Naive thymus-derived CD4-positive, alpha-beta T cell (primary cell): ENCODE results near the gene COMMD9. TPM values are rescaled to one million over a fixed set of nuclear protein-coding genes. Genes with fewer than 3 reads are reported as not detected.

Experiments
- ATAC-seq: fragments of 150-1000 bp; cut with Tn5 transposase; 2 replicates; pipeline ENCODE4 v1.10.0; 2021; ENCODE audit warnings: mild to moderate bottlenecking, moderate library complexity
- CTCF ChIA-PET: fragments of 350-600 bp; sonication (Branson Sonifier 250); formaldehyde crosslinking; loops from one replicate; lab custom pipeline; 2021; ENCODE audit warnings: antibody characterized with exemption; lab: Charles Lee
- POLR2A ChIA-PET: fragments of 350-600 bp; sonication (Branson Sonifier 250); formaldehyde crosslinking; loops from one replicate; lab custom pipeline; 2021; ENCODE audit warnings: antibody characterized with exemption, inconsistent platforms; lab: Charles Lee
- DNase-seq, 9 donors: peaks; one replicate each; pipeline versions ENCODE4 v3.0.0 to v3.0.0-alpha.2; 2020 to 2022; ENCODE audit warnings: mixed read lengths in 1 of 9
- H3K27ac ChIP-seq: one replicate; pipeline ENCODE4 v1.7.0; 2013; ENCODE audit warnings: mild to moderate bottlenecking, low read depth, low read length, moderate library complexity
- H3K27me3 ChIP-seq, 2 donors: one replicate each; pipeline ENCODE4 v1.7.0; 2013; ENCODE audit warnings: low read length in 2 of 2, mild to moderate bottlenecking in 2 of 2, moderate library complexity in 2 of 2; ENCODE audit not compliant: control insufficient read depth in 2 of 2, insufficient read depth in 2 of 2
- H3K36me3 ChIP-seq, 3 experiments: 1 replicate in 2 of 3; 2 replicates in 1 of 3; pipeline ENCODE4 v1.7.0; 2013; ENCODE audit warnings: low read length in 3 of 3, mild to moderate bottlenecking in 3 of 3, moderate library complexity in 1 of 3; ENCODE audit not compliant: insufficient read depth in 3 of 3, control insufficient read depth in 2 of 3
- H3K4me1 ChIP-seq, 2 donors: one replicate each; pipeline ENCODE4 v1.7.0; 2013; ENCODE audit warnings: low read length in 2 of 2, mild to moderate bottlenecking in 2 of 2, moderate library complexity in 1 of 2; ENCODE audit not compliant: control insufficient read depth in 2 of 2, insufficient read depth in 2 of 2
- H3K4me3 ChIP-seq: 2 replicates; pipeline ENCODE4 v1.7.0; 2013; ENCODE audit warnings: mild to moderate bottlenecking, low read length
- H3K9me3 ChIP-seq, 3 experiments: 1 replicate in 2 of 3; 2 replicates in 1 of 3; pipeline ENCODE4 v1.7.0; 2013; ENCODE audit warnings: low read length in 3 of 3; ENCODE audit not compliant: control insufficient read depth in 2 of 3
- H3K27ac Mint-ChIP-seq, 9 donors: one replicate each; pipeline ENCODE4 v1.8.0; 2020 to 2022; ENCODE audit warnings: mixed read lengths in 9 of 9, mild to moderate bottlenecking in 8 of 9, moderate library complexity in 5 of 9, inconsistent platforms in 2 of 9
- H3K27me3 Mint-ChIP-seq, 5 donors: one replicate each; pipeline ENCODE4 v1.8.0; 2021 to 2022; ENCODE audit warnings: mixed read lengths in 5 of 5, mild to moderate bottlenecking in 1 of 5
- H3K36me3 Mint-ChIP-seq, 5 donors: one replicate each; pipeline ENCODE4 v1.8.0; 2020 to 2022; ENCODE audit warnings: mixed read lengths in 5 of 5, mild to moderate bottlenecking in 3 of 5, inconsistent platforms in 1 of 5
- H3K4me1 Mint-ChIP-seq, 7 donors: one replicate each; pipeline ENCODE4 v1.8.0; 2020 to 2022; ENCODE audit warnings: mixed read lengths in 7 of 7, mild to moderate bottlenecking in 3 of 7, inconsistent platforms in 1 of 7
- H3K4me3 Mint-ChIP-seq, 10 donors: one replicate each; pipeline ENCODE4 v1.8.0; 2020 to 2022; ENCODE audit warnings: mild to moderate bottlenecking in 10 of 10, mixed read lengths in 10 of 10, moderate library complexity in 6 of 10, inconsistent platforms in 2 of 10
- H3K9me3 Mint-ChIP-seq, 11 donors: one replicate each; pipeline ENCODE4 v1.8.0; 2020 to 2022; ENCODE audit warnings: mixed read lengths in 11 of 11, mild to moderate bottlenecking in 4 of 11, inconsistent platforms in 1 of 11, moderate library complexity in 1 of 11
- intact Hi-C, 2 donors: fragments of 100-400 bp; cut with micrococcal nuclease; formaldehyde crosslinking; loops; one replicate each; pipeline ENCODE4 v1.15.1; 2023
- polyA plus RNA-seq, 2 donors: library from polyadenylated mRNA; unstranded; fragments of 300-500 nt; fragmentation: Illumina TruSeq; gene quantifications; one replicate each; pipeline ENCODE4 v1.2.3, GENCODE V29; 2021
- total RNA-seq, 6 experiments: library from RNA in 5 of 6; stranded (reverse) in 5 of 6; gene quantifications; 1 replicate in 5 of 6; 2 replicates in 1 of 6; pipeline ENCODE4 v1.2.3 and lab custom pipeline; 2021 to 2026

Gene COMMD9
- total and polyA plus RNA-seq, 7 experiments from 2014 or later, result 42.6 to 86.1 (median 49.5) TPM

GRCh38 chr11:36251823-36252222 lies 37.4 kb downstream of the COMMD9 start:
- DNase-seq (no peak), ATAC-seq (no peak)
- no peak overlapping the region for H3K27ac Mint-ChIP-seq
- POLR2A ChIA-PET, result no interaction called here
- Histone ChIP-seq H3K27ac (no peak overlapping the region), H3K36me3 (no peaks in the 10 kb centered on the region), H3K4me1 (no peaks in the 10 kb centered on the region), H3K4me3 (no peak overlapping the region), H3K27me3 (no peaks in the 10 kb centered on the region), H3K9me3 (no peaks in the 10 kb centered on the region)
- H3K36me3 Mint-ChIP-seq, result no peaks in the 10 kb centered on the region
- H3K4me3 Mint-ChIP-seq, result no peak overlapping the region
- intact Hi-C loops, result no loop called here
- CTCF ChIA-PET, result no interaction called here
- H3K9me3 Mint-ChIP-seq, result peaks cover 0 to 8% (median 0%) of the 10 kb centered on the region in 11 donors
- H3K27me3 Mint-ChIP-seq, result peaks cover 15 to 42% (median 34%) of the 10 kb centered on the region in 5 donors
- no peaks in the 10 kb centered on the region for H3K4me1 Mint-ChIP-seq

- no peak overlapping the region for H3K4me3 Mint-ChIP-seq
- Histone ChIP-seq H3K27ac (no peak overlapping the region), H3K4me3 (no peak overlapping the region), H3K36me3 (no peaks in the 10 kb centered on the region), H3K9me3 (no peaks in the 10 kb centered on the region), H3K27me3 (no peaks in the 10 kb centered on the region), H3K4me1 (no peaks in the 10 kb centered on the region)
- ChIA-PET POLR2A (no interaction called here), CTCF (no interaction called here)
- H3K27me3 Mint-ChIP-seq, result peaks cover 18 to 56% (median 52%) of the 10 kb centered on the region in 5 donors
- no peak overlapping the region for H3K27ac Mint-ChIP-seq
- DNase-seq (no peak), ATAC-seq (no peak)
- intact Hi-C loops, result no loop called here
- H3K36me3 Mint-ChIP-seq, result peaks cover 0 to 8% (median 0%) of the 10 kb centered on the region in 5 donors
- H3K9me3 Mint-ChIP-seq, result peaks cover 0 to 8% (median 1%) of the 10 kb centered on the region in 11 donors
- no peaks in the 10 kb centered on the region for H3K4me1 Mint-ChIP-seq
Observed at GRCh38 chr11:36249246-36249645, 40.0 kb downstream of the COMMD9 start.

GRCh38 chr11:36248436-36248835 lies 40.8 kb downstream of the COMMD9 start:
- Histone ChIP-seq H3K9me3 (no peaks in the 10 kb centered on the region), H3K4me3 (no peak overlapping the region), H3K36me3 (no peaks in the 10 kb centered on the region), H3K4me1 (no peaks in the 10 kb centered on the region), H3K27me3 (no peaks in the 10 kb centered on the region), H3K27ac (no peak overlapping the region)
- DNase-seq, result no peak
- no peak overlapping the region for H3K4me3 Mint-ChIP-seq
- no peaks in the 10 kb centered on the region for H3K4me1 Mint-ChIP-seq
- peaks cover 0 to 8% (median 1%) of the 10 kb centered on the region in 11 donors for H3K9me3 Mint-ChIP-seq
- H3K27ac Mint-ChIP-seq, result no peak overlapping the region
- peaks cover 0 to 8% (median 0%) of the 10 kb centered on the region in 5 donors for H3K36me3 Mint-ChIP-seq
- intact Hi-C loops, result no loop called here
- CTCF ChIA-PET, result no interaction called here
- ATAC-seq, result no peak
- peaks cover 19 to 60% (median 55%) of the 10 kb centered on the region in 5 donors for H3K27me3 Mint-ChIP-seq
- POLR2A ChIA-PET, result no interaction called here

GRCh38 chr11:36247493-36247892 lies 41.7 kb downstream of the COMMD9 start:
- Histone ChIP-seq H3K27me3 (no peaks in the 10 kb centered on the region), H3K9me3 (no peaks in the 10 kb centered on the region), H3K4me1 (no peaks in the 10 kb centered on the region), H3K27ac (no peak overlapping the region), H3K36me3 (no peaks in the 10 kb centered on the region), H3K4me3 (no peak overlapping the region)
- intact Hi-C loops, result no loop called here
- Mint-ChIP-seq H3K9me3 (peaks cover 0 to 8% (median 1%) of the 10 kb centered on the region in 11 donors), H3K4me1 (no peaks in the 10 kb centered on the region), H3K27me3 (peaks cover 19 to 68% (median 54%) of the 10 kb centered on the region in 5 donors), H3K4me3 (no peak overlapping the region), H3K36me3 (peaks cover 0 to 8% (median 0%) of the 10 kb centered on the region in 5 donors), H3K27ac (no peak overlapping the region)
- ChIA-PET POLR2A (no interaction called here), CTCF (no interaction called here)
- ATAC-seq, result no peak
- DNase-seq, result no peak

GRCh38 chr11:36243641-36244040 lies 45.6 kb downstream of the COMMD9 start:
- POLR2A ChIA-PET, result no interaction called here
- H3K4me1 ChIP-seq, result no peaks in the 10 kb centered on the region
- H3K27ac Mint-ChIP-seq, result no peak overlapping the region
- peaks cover 0 to 4% (median 0%) of the 10 kb centered on the region in 11 donors for H3K9me3 Mint-ChIP-seq
- peaks cover 0 to 8% (median 0%) of the 10 kb centered on the region in 5 donors for H3K36me3 Mint-ChIP-seq
- H3K4me3 Mint-ChIP-seq, result no peak overlapping the region
- CTCF ChIA-PET, result no interaction called here
- H3K9me3 ChIP-seq, result no peaks in the 10 kb centered on the region
- intact Hi-C loops, result no loop called here
- H3K4me3 ChIP-seq, result no peak overlapping the region
- peaks cover 16 to 64% (median 48%) of the 10 kb centered on the region in 5 donors for H3K27me3 Mint-ChIP-seq
- H3K27me3 ChIP-seq, result no peaks in the 10 kb centered on the region
- H3K27ac ChIP-seq, result no peak overlapping the region
- H3K4me1 Mint-ChIP-seq, result no peaks in the 10 kb centered on the region
- no peaks in the 10 kb centered on the region for H3K36me3 ChIP-seq
- ATAC-seq (no peak), DNase-seq (no peak)

- no peaks in the 10 kb centered on the region for H3K36me3 ChIP-seq
- no peaks in the 10 kb centered on the region for H3K9me3 ChIP-seq
- ChIA-PET POLR2A (no interaction called here), CTCF (no interaction called here)
- Mint-ChIP-seq H3K9me3 (peaks cover 0 to 4% (median 0%) of the 10 kb centered on the region in 11 donors), H3K4me3 (no peak overlapping the region), H3K36me3 (peaks cover 0 to 8% (median 0%) of the 10 kb centered on the region in 5 donors), H3K27ac (no peak overlapping the region), H3K27me3 (peaks cover 6 to 55% (median 33%) of the 10 kb centered on the region in 5 donors), H3K4me1 (no peaks in the 10 kb centered on the region)
- intact Hi-C loops, result no loop called here
- DNase-seq (no peak), ATAC-seq (no peak)
- H3K27ac ChIP-seq, result no peak overlapping the region
- no peak overlapping the region for H3K4me3 ChIP-seq
- no peaks in the 10 kb centered on the region for H3K27me3 ChIP-seq
- H3K4me1 ChIP-seq, result no peaks in the 10 kb centered on the region
Observed at GRCh38 chr11:36241497-36241896, 47.7 kb downstream of the COMMD9 start.

- Mint-ChIP-seq H3K36me3 (peaks cover 0 to 8% (median 0%) of the 10 kb centered on the region in 5 donors), H3K27me3 (peaks cover 6 to 55% (median 29%) of the 10 kb centered on the region in 5 donors), H3K9me3 (peaks cover 0 to 4% (median 0%) of the 10 kb centered on the region in 11 donors), H3K27ac (no peak overlapping the region), H3K4me3 (no peak overlapping the region), H3K4me1 (no peaks in the 10 kb centered on the region)
- Histone ChIP-seq H3K4me1 (no peaks in the 10 kb centered on the region), H3K27me3 (no peaks in the 10 kb centered on the region), H3K36me3 (no peaks in the 10 kb centered on the region), H3K4me3 (no peak overlapping the region), H3K9me3 (no peaks in the 10 kb centered on the region), H3K27ac (no peak overlapping the region)
- CTCF ChIA-PET, result no interaction called here
- DNase-seq, result no peak
- ATAC-seq, result no peak
- intact Hi-C loops, result no loop called here
- POLR2A ChIA-PET, result no interaction called here
Observed at GRCh38 chr11:36240801-36241200, 48.4 kb downstream of the COMMD9 start.
